Measurements from ENCODE around the gene YIF1A. TPM values are rescaled to one million over a fixed set of nuclear protein-coding genes. Genes with fewer than 3 reads are reported as not detected.

Gene YIF1A
- total RNA-seq, 4 donors from 2014 or later, result 57.7 to 92.5 (median 85.4) TPM

DNA sequence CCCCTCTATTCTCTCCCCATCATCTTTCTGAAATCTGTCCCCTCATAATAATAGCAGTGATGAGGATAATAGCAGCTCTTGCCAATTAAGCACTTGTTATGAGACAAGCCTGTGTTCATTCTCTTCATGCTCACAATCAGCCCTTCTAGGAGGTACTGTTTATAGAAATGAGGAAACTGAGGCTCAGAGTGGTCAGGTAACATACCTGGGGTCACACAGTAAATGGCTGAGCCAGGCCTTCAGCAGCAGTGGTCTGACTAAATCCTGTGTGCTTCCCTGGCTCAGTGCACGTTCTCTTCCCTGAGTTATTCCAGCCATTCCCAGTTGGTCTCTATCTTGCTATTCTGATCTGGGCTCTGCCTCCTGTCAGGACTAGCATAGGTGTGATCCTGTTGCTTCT, 14.7 kb downstream of the YIF1A start:
- Histone ChIP-seq H3K36me3 (peaks cover 35 to 64% (median 55%) of the 10 kb centered on the region in 4 donors), H3K27ac (replicated peaks in 1 of 4) (no peak overlapping the region), H3K4me1 (peaks cover 24 to 55% (median 39%) of the 10 kb centered on the region in 4 donors), H3K9me3 (no peaks in the 10 kb centered on the region), H3K27me3 (no peaks in the 10 kb centered on the region), H3K4me3 (no peak overlapping the region)
- WGBS, result 54% methylated on average over 1 of the region's 1 CpG
- intact Hi-C loops (cut with DNase I), result no loop called here
- no peak for DNase-seq (ENCODE audit: extremely low spot score)
- no peak for TF ChIP-seq EP300 (IDR thresholded peaks at IDR 0.05)
- TF ChIP-seq POLR2A (IDR thresholded peaks at IDR 0.05; ENCODE audit: low read depth), result no peak
- TF ChIP-seq, protein P1, sequence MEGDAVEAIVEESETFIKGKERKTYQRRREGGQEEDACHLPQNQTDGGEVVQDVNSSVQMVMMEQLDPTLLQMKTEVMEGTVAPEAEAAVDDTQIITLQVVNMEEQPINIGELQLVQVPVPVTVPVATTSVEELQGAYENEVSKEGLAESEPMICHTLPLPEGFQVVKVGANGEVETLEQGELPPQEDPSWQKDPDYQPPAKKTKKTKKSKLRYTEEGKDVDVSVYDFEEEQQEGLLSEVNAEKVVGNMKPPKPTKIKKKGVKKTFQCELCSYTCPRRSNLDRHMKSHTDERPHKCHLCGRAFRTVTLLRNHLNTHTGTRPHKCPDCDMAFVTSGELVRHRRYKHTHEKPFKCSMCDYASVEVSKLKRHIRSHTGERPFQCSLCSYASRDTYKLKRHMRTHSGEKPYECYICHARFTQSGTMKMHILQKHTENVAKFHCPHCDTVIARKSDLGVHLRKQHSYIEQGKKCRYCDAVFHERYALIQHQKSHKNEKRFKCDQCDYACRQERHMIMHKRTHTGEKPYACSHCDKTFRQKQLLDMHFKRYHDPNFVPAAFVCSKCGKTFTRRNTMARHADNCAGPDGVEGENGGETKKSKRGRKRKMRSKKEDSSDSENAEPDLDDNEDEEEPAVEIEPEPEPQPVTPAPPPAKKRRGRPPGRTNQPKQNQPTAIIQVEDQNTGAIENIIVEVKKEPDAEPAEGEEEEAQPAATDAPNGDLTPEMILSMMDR (IDR thresholded peaks at IDR 0.05), result no peak
- TF ChIP-seq POLR2AphosphoS5 (IDR thresholded peaks at IDR 0.05), result no peak

DNA sequence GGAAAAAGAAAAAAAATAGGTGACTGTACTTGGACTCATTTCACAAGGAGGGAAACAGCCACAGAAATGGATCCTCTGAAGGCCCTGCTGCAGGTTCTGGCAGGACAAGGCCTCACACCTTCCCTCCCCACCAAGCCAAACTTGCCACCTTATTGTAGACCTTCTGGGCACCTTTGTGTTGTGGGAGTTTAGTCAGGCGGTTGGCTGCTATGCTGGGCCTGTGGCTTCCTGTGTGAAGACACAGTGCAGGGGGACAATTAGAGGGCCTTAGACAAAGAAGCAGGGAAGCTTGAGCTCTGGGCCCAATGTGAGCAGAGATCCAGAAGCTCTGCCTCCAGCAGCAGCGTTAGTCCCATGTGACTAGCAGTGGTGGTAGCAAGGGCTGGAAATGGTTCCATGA, 16.3 kb downstream of the YIF1A start:
- TF ChIP-seq POLR2A (IDR thresholded peaks at IDR 0.05; ENCODE audit: low read depth), result no peak
- TF ChIP-seq, protein P1 (IDR thresholded peaks at IDR 0.05), result no peak
- TF ChIP-seq POLR2AphosphoS5 (IDR thresholded peaks at IDR 0.05), result no peak
- TF ChIP-seq EP300 (IDR thresholded peaks at IDR 0.05), result no peak

DNA sequence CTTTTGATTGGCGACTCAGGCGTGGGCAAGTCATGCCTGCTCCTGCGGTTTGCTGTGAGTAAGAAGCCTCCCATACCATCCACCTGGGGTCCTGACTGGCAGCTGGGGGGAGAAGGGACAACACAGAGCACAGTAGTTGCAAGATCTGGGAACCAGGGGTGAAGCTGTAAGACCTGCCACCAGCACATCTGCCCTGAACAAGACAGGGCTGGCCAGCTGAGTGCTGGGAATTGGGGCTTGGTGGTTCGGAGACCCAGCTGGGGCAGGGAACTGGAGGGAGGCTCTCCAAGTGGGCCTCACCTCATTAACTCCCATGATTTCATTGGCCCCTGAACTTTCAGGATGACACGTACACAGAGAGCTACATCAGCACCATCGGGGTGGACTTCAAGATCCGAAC, 17.1 kb downstream of the YIF1A start:
- DNase-seq (ENCODE audit: extremely low spot score), result no peak
- TF ChIP-seq POLR2A (IDR thresholded peaks at IDR 0.05; ENCODE audit: low read depth) (no peak), POLR2AphosphoS5 (IDR thresholded peaks at IDR 0.05) (no peak), EP300 (IDR thresholded peaks at IDR 0.05) (no peak)
- TF ChIP-seq, protein P1 (IDR thresholded peaks at IDR 0.05), result no peak
- Histone ChIP-seq H3K4me1 (peaks cover 20 to 44% (median 31%) of the 10 kb centered on the region in 4 donors), H3K4me3 (no peak overlapping the region), H3K36me3 (peaks cover 35 to 61% (median 54%) of the 10 kb centered on the region in 4 donors), H3K27ac (replicated peaks in 1 of 4) (no peak overlapping the region), H3K27me3 (no peaks in the 10 kb centered on the region), H3K9me3 (no peaks in the 10 kb centered on the region)
- 87% methylated on average over 6 of the region's 7 CpGs for WGBS
- intact Hi-C loops (cut with DNase I), result no loop called here

More for the DNA sequence above, 16.3 kb downstream of the YIF1A start:
- H3K4me1 ChIP-seq, result peaks cover 18 to 45% (median 30%) of the 10 kb centered on the region in 4 donors
- H3K9me3 ChIP-seq, result no peaks in the 10 kb centered on the region
- no peak for DNase-seq (ENCODE audit: extremely low spot score)
- no peaks in the 10 kb centered on the region for H3K27me3 ChIP-seq
- H3K4me3 ChIP-seq, result no peak overlapping the region
- no peak overlapping the region for H3K27ac ChIP-seq (replicated peaks in 1 of 4)
- intact Hi-C loops (cut with DNase I), result no loop called here
- 93% methylated on average over 2 of the region's 2 CpGs for WGBS
- peaks cover 35 to 64% (median 55%) of the 10 kb centered on the region in 4 donors for H3K36me3 ChIP-seq

DNA sequence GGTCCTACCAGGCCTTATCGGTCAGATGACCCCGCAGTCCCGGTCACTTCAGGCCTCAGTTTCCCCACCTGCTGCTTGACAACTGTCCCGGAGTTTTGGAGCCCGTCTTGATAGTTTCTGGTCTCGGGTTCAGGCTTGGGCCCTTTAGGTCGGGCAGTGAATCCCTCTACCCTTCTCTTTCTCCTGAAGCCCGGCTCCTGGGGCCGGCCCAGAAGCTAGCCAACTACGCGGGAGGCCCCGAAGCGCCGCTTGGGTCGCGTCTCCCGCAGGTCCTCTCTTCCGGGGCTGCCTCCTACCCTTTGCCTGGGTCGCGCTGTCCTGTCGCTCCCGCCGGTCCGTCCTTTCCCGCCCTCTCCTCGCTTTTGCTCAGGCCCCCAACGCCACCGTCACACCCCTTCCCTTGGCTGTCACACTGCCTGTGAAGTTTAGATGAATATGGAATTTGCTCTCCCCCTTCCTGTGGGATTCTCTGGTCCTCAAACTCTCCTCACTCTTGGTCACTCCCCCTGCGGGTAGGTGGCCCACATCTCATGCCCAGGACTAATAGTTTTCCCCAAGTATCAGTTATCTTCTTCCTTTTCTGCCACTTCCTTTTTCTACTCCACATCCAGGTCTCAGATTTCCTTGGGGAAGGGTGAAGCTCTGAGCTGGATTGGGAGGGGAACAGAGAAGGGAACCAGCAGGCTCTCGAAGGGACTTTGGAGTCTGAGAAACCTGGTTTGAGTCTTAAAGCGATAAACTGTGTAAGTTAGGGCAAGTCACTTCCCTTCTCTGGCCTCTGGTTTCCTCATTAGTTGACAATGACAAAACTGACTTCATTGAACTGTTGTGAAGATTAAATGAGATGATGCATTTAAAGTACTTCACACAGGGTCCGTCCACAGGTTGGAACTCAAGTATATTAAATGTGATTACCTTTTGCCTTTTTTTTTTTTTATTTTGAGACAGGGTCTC, 19.7 kb downstream of the YIF1A start:
- Histone ChIP-seq H3K4me1 (peaks cover 28 to 60% (median 45%) of the 10 kb centered on the region in 4 donors), H3K4me3 (peak overlapping the region; percentile 71 to 95 (median 83)), H3K36me3 (peaks cover 27 to 58% (median 51%) of the 10 kb centered on the region in 4 donors), H3K27me3 (no peaks in the 10 kb centered on the region), H3K27ac (replicated peaks in 1 of 4) (peak overlapping the region; percentile 95 to 98 (median 97)), H3K9me3 (no peaks in the 10 kb centered on the region)
- no peak for DNase-seq (ENCODE audit: extremely low spot score)
- TF ChIP-seq, protein P1 (IDR thresholded peaks at IDR 0.05), result peak in 1 of 3 experiments; percentile 5
- TF ChIP-seq POLR2A (IDR thresholded peaks at IDR 0.05; ENCODE audit: low read depth) (no peak), POLR2AphosphoS5 (IDR thresholded peaks at IDR 0.05) (no peak), EP300 (IDR thresholded peaks at IDR 0.05) (no peak)
- 2% methylated on average over 28 of the region's 32 CpGs for WGBS
- intact Hi-C loops (cut with DNase I), result no loop called here

All from esophagus muscularis mucosa (tissue), 4 donors.